Measurements from ENCODE around the gene TMEM89.

TMEM89 gene

GRCh38 chr3:48647714-48648113 is 26.1 kb upstream of the TMEM89 start:
- TF ChIP-seq, protein P1, sequence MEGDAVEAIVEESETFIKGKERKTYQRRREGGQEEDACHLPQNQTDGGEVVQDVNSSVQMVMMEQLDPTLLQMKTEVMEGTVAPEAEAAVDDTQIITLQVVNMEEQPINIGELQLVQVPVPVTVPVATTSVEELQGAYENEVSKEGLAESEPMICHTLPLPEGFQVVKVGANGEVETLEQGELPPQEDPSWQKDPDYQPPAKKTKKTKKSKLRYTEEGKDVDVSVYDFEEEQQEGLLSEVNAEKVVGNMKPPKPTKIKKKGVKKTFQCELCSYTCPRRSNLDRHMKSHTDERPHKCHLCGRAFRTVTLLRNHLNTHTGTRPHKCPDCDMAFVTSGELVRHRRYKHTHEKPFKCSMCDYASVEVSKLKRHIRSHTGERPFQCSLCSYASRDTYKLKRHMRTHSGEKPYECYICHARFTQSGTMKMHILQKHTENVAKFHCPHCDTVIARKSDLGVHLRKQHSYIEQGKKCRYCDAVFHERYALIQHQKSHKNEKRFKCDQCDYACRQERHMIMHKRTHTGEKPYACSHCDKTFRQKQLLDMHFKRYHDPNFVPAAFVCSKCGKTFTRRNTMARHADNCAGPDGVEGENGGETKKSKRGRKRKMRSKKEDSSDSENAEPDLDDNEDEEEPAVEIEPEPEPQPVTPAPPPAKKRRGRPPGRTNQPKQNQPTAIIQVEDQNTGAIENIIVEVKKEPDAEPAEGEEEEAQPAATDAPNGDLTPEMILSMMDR (IDR thresholded peaks at IDR 0.05; ENCODE audit: low read depth, low read length) = no peak
- no peaks in the 10 kb centered on the region for H3K9me3 ChIP-seq
- no peaks in the 10 kb centered on the region for H3K4me1 ChIP-seq
- H3K36me3 ChIP-seq = peaks cover 14% of the 10 kb centered on the region
- no peak for DNase-seq
- H3K4me3 ChIP-seq (ENCODE audit: low read depth, low read length) = no peak overlapping the region
- H3K27me3 ChIP-seq = no peaks in the 10 kb centered on the region

DNA sequence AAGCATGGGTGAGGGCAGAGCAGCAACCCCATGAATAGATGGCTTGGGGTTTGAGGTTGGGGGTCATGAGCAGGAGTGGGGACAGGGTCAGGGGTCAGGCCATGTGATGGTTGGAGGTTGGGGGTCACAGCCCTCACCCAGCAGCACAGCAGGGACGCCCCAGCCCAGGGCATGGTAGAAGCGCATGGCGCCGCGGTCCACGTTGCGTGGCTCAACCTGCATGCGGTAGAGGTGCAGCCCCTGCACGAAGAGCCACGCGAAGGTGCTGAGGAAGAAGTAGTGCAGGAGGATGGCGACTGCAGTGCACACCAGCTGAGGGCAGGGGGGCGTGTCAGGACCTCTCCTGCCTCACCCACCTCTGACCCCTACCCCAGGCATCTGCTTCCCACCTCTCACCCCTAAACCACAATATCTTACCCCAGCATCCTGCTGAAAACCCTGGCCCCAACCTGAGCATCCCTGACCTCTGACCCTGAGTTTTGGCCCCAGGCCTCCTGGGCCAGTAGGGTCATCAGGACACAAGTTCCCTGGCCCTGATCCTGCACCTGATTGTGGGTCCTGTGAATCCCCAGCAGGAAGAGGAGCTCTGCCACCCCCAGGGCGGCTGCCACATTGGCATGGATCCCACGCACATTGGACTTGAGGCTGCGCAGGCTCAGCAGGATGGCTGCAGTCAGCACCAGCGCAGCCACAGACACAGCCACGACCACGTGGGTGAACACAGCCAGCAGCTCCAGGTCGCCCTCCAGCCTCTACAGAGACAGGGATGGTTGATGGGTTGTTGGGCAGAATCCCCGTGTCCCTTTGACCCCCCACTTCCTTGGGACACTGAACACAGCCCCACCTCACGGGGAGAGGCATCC is 23.6 kb upstream of the TMEM89 start:
- Histone ChIP-seq H3K27me3 (no peaks in the 10 kb centered on the region), H3K4me1 (no peaks in the 10 kb centered on the region), H3K36me3 (peaks cover 17% of the 10 kb centered on the region), H3K9me3 (no peaks in the 10 kb centered on the region), H3K4me3 (ENCODE audit: low read depth, low read length) (no peak overlapping the region)
- TF ChIP-seq, protein P1 (IDR thresholded peaks at IDR 0.05; ENCODE audit: low read depth, low read length) = no peak
- DNase-seq = no peak

- Histone ChIP-seq H3K4me1 (no peaks in the 10 kb centered on the region), H3K4me3 (ENCODE audit: low read depth, low read length) (no peak overlapping the region), H3K27me3 (no peaks in the 10 kb centered on the region), H3K9me3 (no peaks in the 10 kb centered on the region), H3K36me3 (peaks cover 21% of the 10 kb centered on the region)
- TF ChIP-seq, protein P1 (IDR thresholded peaks at IDR 0.05; ENCODE audit: low read depth, low read length) = no peak
- DNase-seq = no peak
Observed at GRCh38 chr3:48642605-48643004, 21.0 kb upstream of the TMEM89 start.

- Histone ChIP-seq H3K27me3 (no peaks in the 10 kb centered on the region), H3K4me1 (no peaks in the 10 kb centered on the region), H3K9me3 (no peaks in the 10 kb centered on the region), H3K36me3 (peaks cover 21% of the 10 kb centered on the region), H3K4me3 (ENCODE audit: low read depth, low read length) (no peak overlapping the region)
- DNase-seq = no peak
- TF ChIP-seq, protein P1 (IDR thresholded peaks at IDR 0.05; ENCODE audit: low read depth, low read length) = no peak
Observed at GRCh38 chr3:48641396-48641795, 19.8 kb upstream of the TMEM89 start.

- TF ChIP-seq, protein P1 (IDR thresholded peaks at IDR 0.05; ENCODE audit: low read depth, low read length) = no peak
- Histone ChIP-seq H3K4me3 (ENCODE audit: low read depth, low read length) (no peak overlapping the region), H3K9me3 (no peaks in the 10 kb centered on the region), H3K27me3 (no peaks in the 10 kb centered on the region), H3K4me1 (no peaks in the 10 kb centered on the region), H3K36me3 (peaks cover 12% of the 10 kb centered on the region)
- DNase-seq = no peak
Observed at GRCh38 chr3:48639944-48640606, 18.5 kb upstream of the TMEM89 start.

DNA sequence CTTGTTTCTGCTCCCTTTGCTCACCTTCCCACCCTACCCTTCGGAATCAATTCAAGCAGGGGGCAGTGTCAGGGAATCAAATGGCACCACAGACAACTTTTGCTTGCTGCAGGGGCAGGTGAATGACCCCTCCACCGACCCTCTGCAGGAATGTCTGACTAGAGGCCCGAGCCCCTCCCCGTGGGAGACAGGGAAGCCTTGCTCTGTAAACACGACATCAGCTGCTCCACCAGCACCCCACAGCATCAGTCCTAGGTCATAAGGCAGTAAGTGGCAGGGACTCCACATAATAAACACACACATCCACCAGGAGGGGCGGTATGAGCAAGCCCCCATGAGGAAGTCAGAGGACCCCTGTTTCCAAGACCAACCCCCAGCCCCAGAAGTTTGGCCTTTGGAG is 15.7 kb upstream of the TMEM89 start:
- Histone ChIP-seq H3K4me1 (no peaks in the 10 kb centered on the region), H3K36me3 (peaks cover 8% of the 10 kb centered on the region), H3K4me3 (ENCODE audit: low read depth, low read length) (no peak overlapping the region), H3K27me3 (no peaks in the 10 kb centered on the region), H3K9me3 (no peaks in the 10 kb centered on the region)
- TF ChIP-seq, protein P1 (IDR thresholded peaks at IDR 0.05; ENCODE audit: low read depth, low read length) = no peak
- no peak for DNase-seq
